ENCODE measurements around the gene AP3S2. TPM values are rescaled to one million over a fixed set of nuclear protein-coding genes. Genes with fewer than 3 reads are reported as not detected.
A peak's percentile ranks its signal among the peaks of the same experiment; 100 is the strongest.

AP3S2 gene
- polyA plus RNA-seq, 3 donors = 30.8 to 41.2 (median 32.4) TPM

- H3K27ac ChIP-seq (ENCODE audit: low read depth in 1 of 2, low read length in 2 of 2) = peak overlapping the region in 1 of 2 donors; percentile 75
- H3K4me2 ChIP-seq (replicated peaks; ENCODE audit: extremely low read depth, low read length, poor library complexity, severe bottlenecking) = no peak overlapping the region
- H3K4me1 Mint-ChIP-seq = peaks cover 12% of the 10 kb centered on the region
- peaks cover 6 to 14% of the 10 kb centered on the region in 2 donors for H3K4me1 ChIP-seq (ENCODE audit: control insufficient read depth in 1 of 2, insufficient read depth in 2 of 2, low read length in 2 of 2)
- peaks cover 40% of the 10 kb centered on the region for H3K79me2 ChIP-seq (ENCODE audit: insufficient read depth, low read length)
- DNase-seq = no peak
- no peaks in the 10 kb centered on the region for H3K9me3 ChIP-seq (replicated peaks in 1 of 2; ENCODE audit: control insufficient read depth in 1 of 2, insufficient read depth in 1 of 2, low read length in 2 of 2)
- H4K20me1 ChIP-seq (ENCODE audit: insufficient read depth, low read length) = no peaks in the 10 kb centered on the region
- no CpG with 5 or more reads among the region's 1 CpG for WGBS (ENCODE audit: insufficient coverage)
- no peak overlapping the region for H3K4me3 Mint-ChIP-seq
- no peaks in the 10 kb centered on the region for H3K27me3 Mint-ChIP-seq (ENCODE audit: low read depth in 3 of 3)
- peaks cover 0 to 6% (median 5%) of the 10 kb centered on the region in 7 donors for H3K9me3 Mint-ChIP-seq
- no peaks in the 10 kb centered on the region for H3K27me3 ChIP-seq (ENCODE audit: control insufficient read depth in 2 of 2, insufficient read depth in 2 of 2, low read length in 2 of 2)
- no peak overlapping the region for H3K4me3 ChIP-seq (replicated peaks in 1 of 3; ENCODE audit: low read depth in 2 of 3, low read length in 3 of 3)
- H3K36me3 ChIP-seq (replicated peaks in 1 of 2; ENCODE audit: control insufficient read depth in 1 of 2, insufficient read depth in 2 of 2, low read length in 2 of 2) = peaks cover 71 to 76% of the 10 kb centered on the region in 2 donors
- intact Hi-C loops (cut with micrococcal nuclease) = no loop called here
- H3K36me3 Mint-ChIP-seq = peaks cover 50 to 80% of the 10 kb centered on the region in 2 donors
- TF ChIP-seq CTCF (IDR thresholded peaks at IDR 0.05) = no peak
- no peak overlapping the region for H2AFZ ChIP-seq (ENCODE audit: insufficient read depth, low read depth, low read length, poor library complexity, severe bottlenecking)
- peak overlapping the region in 4 of 7 donors; percentile 45 to 76 (median 74) for H3K27ac Mint-ChIP-seq
- no peak overlapping the region for H3K9ac ChIP-seq (ENCODE audit: insufficient read depth, low read length, poor library complexity, severe bottlenecking)
Measured at GRCh38 chr15:89883518-89883917, 10.3 kb downstream of the AP3S2 start.

- Mint-ChIP-seq H3K27me3 (ENCODE audit: low read depth in 3 of 3) (peaks cover 0 to 3% (median 0%) of the 10 kb centered on the region in 3 donors), H3K27ac (peak overlapping the region in 3 of 7 donors; percentile 7 to 75 (median 12)), H3K4me3 (no peak overlapping the region), H3K36me3 (peaks cover 37 to 67% of the 10 kb centered on the region in 2 donors), H3K4me1 (peaks cover 33% of the 10 kb centered on the region), H3K9me3 (peaks cover 0 to 6% (median 5%) of the 10 kb centered on the region in 7 donors)
- Histone ChIP-seq H3K4me1 (ENCODE audit: control insufficient read depth in 1 of 2, insufficient read depth in 2 of 2, low read length in 2 of 2) (peaks cover 33 to 42% of the 10 kb centered on the region in 2 donors), H3K9ac (ENCODE audit: insufficient read depth, low read length, poor library complexity, severe bottlenecking) (no peak overlapping the region), H3K9me3 (replicated peaks in 1 of 2; ENCODE audit: control insufficient read depth in 1 of 2, insufficient read depth in 1 of 2, low read length in 2 of 2) (no peaks in the 10 kb centered on the region), H3K27ac (ENCODE audit: low read depth in 1 of 2, low read length in 2 of 2) (peak overlapping the region in 1 of 2 donors; percentile 29), H3K27me3 (ENCODE audit: control insufficient read depth in 2 of 2, insufficient read depth in 2 of 2, low read length in 2 of 2) (no peaks in the 10 kb centered on the region), H3K36me3 (replicated peaks in 1 of 2; ENCODE audit: control insufficient read depth in 1 of 2, insufficient read depth in 2 of 2, low read length in 2 of 2) (peaks cover 50 to 53% of the 10 kb centered on the region in 2 donors), H4K20me1 (ENCODE audit: insufficient read depth, low read length) (no peaks in the 10 kb centered on the region), H3K4me2 (replicated peaks; ENCODE audit: extremely low read depth, low read length, poor library complexity, severe bottlenecking) (no peak overlapping the region), H3K4me3 (replicated peaks in 1 of 3; ENCODE audit: low read depth in 2 of 3, low read length in 3 of 3) (no peak overlapping the region), H2AFZ (ENCODE audit: insufficient read depth, low read depth, low read length, poor library complexity, severe bottlenecking) (no peak overlapping the region), H3K79me2 (ENCODE audit: insufficient read depth, low read length) (peaks cover 34% of the 10 kb centered on the region)
- DNase-seq = no peak
- TF ChIP-seq CTCF (IDR thresholded peaks at IDR 0.05) = no peak
- 100% methylated on average over 1 of the region's 1 CpG for WGBS (ENCODE audit: insufficient coverage)
- intact Hi-C loops (cut with micrococcal nuclease) = no loop called here
Measured at GRCh38 chr15:89880727-89881126, 13.1 kb downstream of the AP3S2 start.
